GM12873 (cell line): ENCODE results near the gene PPP2R2C.

Source experiments
- TF ChIP-seq, protein P1 (sequence below): IDR thresholded peaks from 2 replicates; pipeline ENCODE4 v1.5.1; 2012; ENCODE audit warnings: low read depth, mild to moderate bottlenecking, moderate library complexity, low read length, control low read depth; ENCODE audit not compliant: insufficient read depth; ENCODE audit errors: missing control alignments

PPP2R2C gene

DNA sequence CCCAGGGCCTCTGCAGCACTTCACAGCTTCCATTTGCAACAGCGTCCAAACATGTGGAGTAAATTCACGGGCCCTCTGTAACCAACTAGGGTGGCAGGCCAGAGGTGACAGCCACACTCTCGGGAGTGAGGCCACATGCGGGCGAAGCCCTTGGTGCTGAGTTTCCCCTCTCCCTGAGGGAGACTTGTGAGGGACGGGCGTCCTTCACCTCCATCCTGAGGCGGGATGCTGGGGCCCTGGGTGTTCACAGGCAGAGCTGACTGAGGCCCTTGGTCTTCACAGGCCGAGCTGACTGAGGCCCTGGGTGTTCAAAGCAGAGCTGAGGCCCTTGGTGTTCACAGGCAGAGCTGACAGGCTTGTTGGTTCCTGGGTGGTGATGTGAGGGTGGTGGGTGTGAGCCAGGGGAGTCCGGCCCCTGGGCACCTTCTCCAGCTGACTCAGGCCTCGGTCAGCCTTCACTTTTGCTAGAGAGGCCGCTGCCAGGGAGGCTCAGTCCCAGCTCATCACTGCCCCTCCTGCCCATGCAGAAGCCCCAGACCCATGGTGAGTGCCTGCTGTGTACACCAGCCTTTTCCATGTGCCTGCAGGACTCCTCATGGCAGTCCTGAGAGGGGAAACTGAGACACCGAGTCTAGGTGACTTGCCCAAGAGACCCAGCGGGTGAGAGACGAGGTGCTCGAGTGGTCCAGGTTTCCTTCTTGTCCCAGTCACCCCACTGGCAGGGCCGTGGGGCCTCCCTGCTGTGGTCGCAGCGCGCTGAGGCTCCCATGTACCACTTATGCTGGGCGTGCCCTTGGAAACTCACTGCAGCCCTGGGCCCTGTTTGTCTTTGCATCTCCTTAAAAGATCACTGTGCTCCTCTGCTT is 194.2 kb downstream of the PPP2R2C start:
- TF ChIP-seq, protein P1, sequence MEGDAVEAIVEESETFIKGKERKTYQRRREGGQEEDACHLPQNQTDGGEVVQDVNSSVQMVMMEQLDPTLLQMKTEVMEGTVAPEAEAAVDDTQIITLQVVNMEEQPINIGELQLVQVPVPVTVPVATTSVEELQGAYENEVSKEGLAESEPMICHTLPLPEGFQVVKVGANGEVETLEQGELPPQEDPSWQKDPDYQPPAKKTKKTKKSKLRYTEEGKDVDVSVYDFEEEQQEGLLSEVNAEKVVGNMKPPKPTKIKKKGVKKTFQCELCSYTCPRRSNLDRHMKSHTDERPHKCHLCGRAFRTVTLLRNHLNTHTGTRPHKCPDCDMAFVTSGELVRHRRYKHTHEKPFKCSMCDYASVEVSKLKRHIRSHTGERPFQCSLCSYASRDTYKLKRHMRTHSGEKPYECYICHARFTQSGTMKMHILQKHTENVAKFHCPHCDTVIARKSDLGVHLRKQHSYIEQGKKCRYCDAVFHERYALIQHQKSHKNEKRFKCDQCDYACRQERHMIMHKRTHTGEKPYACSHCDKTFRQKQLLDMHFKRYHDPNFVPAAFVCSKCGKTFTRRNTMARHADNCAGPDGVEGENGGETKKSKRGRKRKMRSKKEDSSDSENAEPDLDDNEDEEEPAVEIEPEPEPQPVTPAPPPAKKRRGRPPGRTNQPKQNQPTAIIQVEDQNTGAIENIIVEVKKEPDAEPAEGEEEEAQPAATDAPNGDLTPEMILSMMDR = no peak

DNA sequence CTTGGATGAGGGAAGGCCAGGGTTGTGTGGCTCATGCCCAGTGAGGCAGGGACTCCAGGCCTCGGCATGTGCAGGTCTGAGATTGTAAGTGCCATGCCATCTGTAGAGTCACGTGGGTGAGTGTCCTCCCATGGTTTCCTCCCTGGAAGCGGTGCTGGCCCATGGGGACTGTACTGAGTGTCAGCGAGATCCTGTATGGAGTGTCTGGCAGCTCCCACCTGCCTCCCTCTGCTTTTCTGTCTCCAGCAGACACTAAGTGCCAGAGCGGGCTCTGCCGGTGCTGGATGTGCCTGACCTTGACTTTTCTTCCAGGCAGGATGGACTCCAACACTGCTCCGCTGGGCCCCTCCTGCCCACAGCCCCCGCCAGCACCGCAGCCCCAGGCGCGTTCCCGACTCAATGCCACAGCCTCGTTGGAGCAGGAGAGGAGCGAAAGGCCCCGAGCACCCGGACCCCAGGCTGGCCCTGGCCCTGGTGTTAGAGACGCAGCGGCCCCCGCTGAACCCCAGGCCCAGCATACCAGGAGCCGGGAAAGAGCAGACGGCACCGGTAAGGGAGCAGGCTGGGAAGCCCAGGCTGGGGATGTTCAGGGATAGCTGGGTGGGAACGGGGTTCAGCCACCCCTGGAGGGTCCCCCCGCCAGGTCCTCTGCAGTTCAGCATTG is 195.1 kb downstream of the PPP2R2C start:
- TF ChIP-seq, protein P1 = no peak

DNA sequence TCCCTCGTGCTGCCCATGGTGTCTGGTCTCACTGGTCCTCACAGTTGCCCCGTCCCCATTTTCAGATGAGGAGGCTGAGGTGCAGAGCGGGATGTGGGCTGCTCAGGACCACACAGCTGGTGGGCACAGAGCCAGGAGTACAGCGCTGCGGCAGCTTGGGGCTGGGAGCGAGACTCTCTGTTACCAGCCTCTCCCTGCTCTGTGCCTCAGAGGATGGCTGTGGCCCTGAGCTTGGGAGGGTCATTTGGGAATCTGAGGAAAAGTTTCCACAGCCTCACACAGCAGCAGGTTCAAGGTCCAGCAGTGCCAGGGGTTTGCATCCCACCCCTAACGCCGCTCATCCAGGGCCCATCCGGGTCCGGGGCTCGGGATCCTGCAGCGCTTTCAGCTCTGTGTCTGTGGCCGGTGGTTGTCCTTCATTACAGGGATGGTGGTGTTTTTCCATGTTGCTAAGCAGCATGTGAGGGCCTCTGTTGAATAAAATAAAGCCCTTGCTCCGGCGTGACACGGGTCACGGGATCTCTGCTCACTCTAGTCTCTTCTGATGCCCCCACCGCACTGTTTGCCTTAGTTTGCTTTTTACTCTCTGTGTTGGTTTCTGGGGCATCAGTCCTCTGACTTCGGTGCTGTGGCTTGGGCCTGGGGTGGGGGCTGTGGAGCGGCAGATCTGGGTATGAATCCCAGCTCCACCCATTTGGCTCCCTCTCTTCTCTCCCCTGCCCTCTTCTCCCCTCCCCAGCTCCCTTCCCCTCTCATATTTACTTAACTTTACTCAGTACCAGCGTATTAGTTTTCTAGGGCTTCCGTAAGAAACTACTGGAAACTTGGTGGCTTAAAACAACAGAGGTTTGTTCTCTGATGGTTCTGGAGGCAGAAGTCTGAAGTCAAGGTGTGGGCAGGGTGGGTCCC is 196.3 kb downstream of the PPP2R2C start:
- TF ChIP-seq, protein P1 = no peak

DNA sequence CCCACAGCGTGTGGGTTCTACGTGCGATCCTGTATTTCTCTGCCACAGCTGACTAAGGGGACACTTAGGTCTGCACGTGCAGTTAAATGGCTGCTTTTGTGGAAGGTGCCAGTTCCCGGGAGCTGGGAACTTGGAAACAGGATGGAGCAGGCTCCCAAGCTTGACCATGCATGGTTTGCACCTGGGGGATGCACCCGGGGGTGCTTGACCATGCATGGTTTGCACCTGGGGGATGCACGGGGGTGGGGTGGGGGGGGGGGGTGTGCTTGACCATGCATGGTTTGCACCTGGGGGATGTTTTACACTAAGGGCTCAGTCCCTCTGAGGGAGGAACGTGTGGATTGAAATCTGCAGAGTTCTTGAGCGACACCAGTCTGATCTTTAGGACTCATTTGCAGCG is 197.1 kb downstream of the PPP2R2C start:
- TF ChIP-seq, protein P1 = no peak

DNA sequence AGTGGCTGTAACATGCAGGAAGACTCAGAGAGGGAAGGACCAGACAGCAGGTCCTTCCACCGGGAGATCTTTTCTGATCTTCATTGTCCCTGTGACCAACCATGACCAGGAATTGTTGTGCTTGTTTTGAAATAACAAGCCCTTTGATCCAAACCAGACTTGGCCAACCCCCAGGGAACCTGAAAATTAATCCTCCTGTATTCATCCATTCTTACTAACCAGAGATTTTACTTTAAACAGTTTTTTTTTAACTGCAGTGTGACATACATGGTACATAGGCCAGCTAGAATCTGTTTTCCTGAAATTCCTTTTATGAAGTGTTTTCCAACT is 198.8 kb downstream of the PPP2R2C start:
- TF ChIP-seq, protein P1 = no peak

DNA sequence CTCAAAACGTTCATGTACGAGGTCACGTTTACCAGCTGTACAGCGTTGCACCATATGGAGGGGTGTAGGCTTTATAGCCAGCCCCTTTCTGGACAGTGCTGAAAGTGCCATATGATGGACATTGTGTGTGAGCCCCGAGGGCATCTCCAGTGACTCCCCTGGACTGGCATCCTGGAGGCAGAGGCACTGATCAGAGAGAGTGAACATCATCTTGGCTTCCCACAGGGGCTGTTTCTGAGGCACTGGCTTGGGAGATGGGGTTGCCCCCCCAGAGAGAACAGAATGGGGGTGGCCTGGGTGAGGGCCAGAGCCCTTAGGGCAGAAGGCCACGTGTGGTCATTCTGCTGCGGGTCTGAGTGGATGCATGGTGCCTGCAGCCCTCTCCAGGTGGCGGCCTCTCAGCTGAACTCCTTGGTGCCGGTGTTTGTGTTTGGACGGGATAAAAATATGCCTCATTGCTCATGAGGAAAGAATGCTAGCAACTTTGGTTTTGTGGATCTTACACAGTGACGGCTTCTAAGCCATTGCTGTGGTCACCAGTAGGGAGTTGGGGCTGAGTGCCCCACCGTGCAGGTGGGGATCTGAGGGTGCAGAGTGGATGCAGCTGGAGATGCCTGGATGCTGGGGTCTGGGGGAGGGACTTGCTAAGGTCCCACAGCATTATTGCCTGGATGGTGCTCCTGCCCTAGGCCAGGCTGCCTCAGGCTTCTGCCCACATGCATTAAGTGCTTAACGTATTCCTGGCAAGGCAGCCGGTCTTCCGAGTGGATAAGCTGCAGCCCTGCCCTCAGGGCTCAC is 199.4 kb downstream of the PPP2R2C start:
- TF ChIP-seq, protein P1 = no peak
